ENCODE data around the gene DACT3.
A peak's percentile ranks its signal among the peaks of the same experiment; 100 is the strongest.

Gene DACT3, protein sequence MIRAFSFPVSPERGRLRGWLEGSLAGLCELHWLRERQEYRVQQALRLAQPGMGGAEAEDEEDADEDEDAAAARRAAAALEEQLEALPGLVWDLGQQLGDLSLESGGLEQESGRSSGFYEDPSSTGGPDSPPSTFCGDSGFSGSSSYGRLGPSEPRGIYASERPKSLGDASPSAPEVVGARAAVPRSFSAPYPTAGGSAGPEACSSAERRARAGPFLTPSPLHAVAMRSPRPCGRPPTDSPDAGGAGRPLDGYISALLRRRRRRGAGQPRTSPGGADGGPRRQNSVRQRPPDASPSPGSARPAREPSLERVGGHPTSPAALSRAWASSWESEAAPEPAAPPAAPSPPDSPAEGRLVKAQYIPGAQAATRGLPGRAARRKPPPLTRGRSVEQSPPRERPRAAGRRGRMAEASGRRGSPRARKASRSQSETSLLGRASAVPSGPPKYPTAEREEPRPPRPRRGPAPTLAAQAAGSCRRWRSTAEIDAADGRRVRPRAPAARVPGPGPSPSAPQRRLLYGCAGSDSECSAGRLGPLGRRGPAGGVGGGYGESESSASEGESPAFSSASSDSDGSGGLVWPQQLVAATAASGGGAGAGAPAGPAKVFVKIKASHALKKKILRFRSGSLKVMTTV

DNA sequence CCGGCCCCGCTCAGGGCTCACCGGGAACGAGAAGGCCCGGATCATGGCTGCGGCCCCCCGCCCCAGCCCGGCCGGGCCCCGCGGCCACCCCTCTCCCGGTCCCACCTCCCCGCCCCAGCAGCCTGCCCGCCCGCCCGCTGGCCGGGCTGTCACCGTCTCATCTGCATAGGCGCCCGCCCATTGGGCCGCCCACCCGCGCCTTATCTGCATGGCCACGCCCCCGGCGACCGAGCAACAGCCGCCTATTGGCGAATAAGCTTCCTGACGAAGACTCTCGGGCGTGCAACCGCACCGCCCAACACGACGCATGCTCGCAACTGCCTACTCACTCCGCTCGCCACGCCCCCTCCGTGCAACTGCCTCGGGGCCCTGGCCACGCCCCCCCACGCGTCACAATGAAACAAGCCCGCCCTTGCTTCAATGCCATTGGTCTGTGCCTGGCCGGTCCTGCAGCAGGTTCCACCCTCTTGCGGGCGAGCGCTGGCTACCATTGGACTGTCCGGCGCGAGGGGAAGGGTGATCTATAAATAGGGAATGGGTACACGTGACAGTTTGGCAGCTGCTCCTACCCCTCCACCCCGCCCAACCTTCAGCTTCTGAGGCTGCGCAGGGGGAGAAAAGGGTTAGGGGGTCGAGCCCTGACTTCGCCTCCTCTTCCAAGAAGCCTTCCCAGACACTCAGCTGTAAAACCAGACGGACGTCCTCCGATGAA, at the start of gene DACT3:
DACT3 (minus strand) TSS at position 163 of the 712 bp plus-strand sequence; CDS start at position 45, 118 bp downstream.
- DNase-seq, result peak; percentile 99

DNA sequence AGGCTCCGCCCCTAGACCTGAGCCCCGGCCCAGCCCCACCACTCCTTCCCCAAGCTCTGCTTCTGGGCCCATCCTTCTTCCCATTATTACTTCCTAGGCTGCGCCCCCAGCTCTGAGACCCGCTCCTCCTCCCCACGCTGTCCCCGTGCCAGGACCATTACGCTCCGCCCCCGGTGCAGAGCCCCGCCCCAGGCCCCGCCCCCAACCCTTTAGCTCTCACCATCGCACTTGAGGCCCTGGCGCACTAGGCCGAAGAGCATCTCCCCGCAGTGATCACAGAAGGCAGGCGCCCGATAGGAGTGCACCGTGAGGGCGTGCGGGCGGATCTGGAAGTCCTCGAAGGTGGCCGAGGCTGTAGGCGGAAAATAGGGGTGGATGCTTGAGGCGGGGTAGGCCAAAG, 49.7 kb upstream of the DACT3 start:
- DNase-seq, result no peak

DNA sequence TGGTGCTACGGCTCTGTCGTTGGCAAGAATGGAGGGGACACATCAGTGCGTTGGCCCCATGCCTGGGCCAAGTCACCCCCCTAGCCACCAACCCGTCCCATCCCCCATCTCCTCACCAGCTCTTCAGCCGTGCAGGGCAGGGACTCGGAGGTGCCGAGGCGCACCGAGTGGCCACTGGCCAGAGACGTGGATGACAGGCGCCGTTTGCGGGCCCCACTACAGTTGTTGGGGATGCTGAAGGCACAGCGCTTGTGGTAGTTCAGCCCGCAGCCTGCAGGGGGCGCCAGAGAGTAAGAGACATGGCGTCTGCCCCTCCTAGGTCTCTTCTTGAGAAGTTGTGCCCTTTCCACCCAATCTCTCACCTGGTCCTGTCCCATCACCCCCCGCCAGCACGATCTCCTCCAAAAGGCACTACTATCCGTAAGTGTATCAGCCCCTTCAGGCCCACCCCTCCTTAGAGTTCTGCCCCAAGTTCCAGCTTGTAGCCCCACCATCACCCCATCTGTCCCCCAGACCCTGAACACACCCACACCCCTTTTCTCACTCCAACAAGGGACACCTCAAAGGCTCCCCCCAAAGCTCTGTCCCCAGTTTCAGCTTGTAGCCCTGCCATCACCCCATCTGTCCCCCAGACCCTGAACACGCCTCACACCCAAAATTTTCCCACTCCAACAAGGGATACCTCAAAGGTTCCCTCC, 43.5 kb upstream of the DACT3 start:
- DNase-seq, result no peak

DNA sequence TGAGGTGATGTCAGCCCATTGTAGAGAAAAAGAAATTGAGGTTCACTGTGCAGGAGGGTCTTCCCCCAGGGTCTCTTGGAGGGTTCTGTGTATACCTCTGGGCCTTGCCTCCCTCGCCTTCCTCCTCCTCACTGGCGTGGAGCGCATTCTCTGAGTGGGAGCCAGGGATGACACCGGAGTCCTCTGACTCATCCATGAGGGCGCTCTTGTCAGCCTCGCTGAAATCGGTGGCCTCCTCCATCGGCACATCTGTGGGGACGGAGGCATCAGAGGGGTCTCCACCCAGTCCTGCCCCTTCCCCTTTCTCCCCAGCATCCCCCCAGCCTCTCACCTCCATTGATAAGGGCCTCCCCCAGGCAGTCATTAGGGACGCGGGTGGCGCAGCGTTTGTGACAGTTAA, 39.7 kb upstream of the DACT3 start:
- DNase-seq, result no peak

DNA sequence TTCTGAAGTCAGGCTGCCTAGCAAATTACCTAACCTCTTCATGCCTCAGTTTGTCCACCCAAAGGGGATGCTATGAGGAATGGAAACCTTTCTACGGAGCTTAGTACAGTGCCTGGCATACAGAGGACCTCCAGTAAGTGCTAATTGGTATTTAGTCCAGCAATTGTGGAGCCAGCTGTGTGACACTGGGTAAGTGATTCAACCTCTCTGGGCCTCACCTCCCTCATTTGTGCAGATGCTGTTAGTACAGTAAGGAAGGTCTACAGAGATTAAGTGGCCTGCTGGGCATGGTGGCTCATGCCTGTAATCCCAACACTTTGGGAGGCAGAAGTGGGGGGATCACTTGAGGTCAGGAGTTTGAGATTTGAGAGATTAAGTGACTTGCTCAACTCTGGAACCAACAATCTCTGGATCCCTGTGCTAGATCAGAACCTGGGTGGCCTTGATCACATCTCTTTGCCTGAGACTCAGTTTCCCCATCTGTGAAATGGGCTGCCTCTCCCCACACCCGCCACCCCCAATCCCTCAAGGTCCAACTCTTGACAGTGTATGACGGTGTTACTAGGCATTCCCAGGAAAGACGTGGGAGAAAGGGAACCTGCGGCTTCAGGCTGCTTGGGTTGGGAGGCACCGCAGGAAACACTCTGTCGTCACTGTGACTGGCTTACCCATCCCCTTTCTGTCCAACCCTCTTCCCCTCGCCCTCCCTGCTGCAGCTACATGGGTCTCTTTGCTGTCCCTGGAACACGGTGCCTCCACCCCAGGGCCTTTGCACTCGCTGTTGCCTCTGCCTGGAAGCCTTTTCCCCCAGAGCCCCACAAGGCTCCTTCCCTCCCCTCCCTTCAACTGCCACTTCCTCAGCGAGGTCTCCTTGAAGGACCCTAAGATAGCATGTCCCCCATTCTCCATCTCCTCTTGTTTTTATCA, 37.7 kb upstream of the DACT3 start:
- no peak for DNase-seq

DNA sequence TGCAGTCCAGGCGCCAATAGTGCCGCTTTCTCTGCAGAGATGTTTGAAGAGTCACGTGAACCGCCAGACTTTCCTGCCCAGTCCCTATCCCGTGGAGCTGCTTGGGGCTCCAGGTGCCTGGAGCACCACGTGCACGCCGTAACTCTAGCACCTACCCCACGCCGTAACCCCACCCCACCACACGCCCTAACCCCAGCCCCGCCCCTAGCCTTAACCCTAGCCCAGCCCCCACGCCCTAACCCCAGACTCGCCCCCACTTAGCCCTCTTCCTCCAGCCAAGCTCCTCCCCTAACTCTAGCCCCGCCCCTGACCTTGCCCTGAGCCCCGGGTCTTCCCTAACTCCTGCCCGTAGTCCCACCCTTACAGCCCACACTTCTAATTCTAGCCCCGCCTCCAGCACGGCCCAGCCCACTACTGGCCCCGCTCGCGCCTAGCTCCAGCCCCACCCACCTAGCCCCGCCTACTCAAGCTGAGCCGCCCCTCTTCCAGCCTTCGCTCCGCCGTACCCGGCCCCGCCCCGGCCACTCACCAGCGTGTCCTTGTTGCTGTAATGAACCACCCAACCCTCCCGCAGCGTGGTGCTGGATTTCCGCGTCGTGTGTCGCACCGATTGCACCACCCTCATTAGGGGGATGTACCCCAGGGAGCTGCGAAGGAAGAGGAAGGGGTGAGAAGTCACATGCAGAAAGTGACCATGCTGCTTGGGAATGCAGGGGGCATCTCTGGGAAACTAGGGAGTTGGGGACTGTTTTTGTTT, 36.4 kb upstream of the DACT3 start:
- no peak for DNase-seq

DNA sequence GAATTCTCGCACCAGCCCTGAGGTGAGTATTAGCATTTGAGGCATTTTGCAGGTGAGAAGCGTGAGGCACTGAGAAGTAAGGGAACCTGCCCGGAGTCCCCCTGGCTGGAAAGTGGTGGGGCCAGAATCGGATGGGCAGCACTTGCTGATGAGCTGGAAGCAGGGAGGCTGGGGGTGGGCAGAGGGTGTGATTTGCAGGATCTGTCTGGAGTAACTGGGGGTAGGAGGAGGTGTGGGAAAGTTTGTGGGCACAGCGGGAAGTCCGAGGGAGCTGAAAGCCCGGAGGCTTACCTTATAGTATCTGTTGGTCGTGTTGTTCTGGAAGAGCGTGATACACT, 35.9 kb upstream of the DACT3 start:
- DNase-seq, result no peak

DNA sequence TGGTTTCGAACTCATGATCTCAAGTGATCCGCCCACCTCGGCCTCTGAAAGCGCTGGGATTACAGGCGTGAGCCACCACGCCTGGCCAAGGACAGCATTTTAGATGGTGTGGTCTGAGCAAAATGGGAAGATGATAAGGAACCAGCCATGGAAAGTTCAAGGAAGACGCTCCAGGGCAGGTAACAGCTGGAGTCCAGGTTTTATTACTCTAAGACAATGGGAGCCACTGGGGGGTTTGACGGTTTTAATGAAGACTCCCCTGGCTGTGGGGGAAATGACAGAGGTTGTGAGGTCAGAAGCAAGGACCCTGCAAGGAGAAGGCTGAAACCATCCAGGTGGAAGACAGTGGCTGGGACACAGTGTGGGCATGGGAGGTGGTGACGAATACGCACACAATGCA, 35.1 kb upstream of the DACT3 start:
- DNase-seq, result no peak

DNA sequence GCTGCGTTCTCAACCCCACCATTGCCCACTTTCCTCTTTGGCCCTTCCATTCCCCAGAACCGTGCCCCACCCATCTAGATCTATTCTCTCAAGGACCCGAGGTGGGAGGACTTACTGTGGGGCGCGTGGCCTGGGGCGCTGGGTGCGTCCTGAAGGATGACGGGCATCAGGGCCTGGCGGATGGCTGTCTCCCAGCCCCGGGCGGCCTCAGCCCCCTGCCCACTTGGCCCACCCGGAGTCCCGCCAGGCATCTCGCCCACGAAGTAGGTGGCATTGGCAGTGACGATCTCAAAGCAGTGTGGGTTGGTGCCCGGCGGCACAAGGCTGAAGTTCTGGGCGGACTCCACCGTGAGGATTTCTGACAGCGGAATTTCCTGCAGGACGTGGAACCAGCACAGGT, 32.8 kb upstream of the DACT3 start:
- DNase-seq, result no peak

DNA sequence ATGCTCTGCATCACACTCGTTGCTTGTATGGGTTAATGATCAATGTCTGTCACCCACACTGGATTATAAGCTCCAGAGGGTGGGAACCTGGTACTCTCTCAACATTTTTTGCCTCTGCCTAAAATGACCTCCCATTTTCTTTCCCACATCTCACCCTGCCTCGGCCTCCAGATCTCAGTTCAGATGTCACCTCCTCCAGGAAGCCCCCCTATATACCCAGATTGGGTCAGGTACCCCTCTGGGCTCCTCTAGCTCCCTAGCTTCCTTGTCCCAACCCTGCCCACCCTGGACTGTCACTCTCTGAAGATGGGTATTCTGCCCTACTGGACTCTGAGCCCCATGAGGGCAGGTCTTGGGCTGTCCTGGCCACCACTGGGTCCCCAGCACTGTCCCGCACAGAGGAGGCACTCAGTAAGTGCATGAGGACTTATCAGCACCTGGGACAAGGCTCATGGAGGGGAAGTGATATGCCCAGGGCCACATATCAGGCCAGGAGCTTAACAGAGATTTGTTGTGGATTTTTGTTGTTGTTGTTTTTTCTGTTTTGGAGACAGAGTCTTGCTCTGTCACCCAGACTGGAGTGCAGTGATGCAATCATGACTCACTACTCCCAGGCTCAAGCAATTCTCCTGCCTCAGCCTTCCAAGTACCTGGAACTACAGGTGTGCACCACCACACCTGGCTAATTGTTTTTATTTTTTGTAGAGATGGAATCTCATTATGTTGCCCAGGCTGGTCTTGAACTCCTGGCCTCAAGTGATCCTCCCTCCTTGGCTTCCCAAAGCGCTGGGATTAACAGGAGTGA, 32.1 kb upstream of the DACT3 start:
- no peak for DNase-seq

DNA sequence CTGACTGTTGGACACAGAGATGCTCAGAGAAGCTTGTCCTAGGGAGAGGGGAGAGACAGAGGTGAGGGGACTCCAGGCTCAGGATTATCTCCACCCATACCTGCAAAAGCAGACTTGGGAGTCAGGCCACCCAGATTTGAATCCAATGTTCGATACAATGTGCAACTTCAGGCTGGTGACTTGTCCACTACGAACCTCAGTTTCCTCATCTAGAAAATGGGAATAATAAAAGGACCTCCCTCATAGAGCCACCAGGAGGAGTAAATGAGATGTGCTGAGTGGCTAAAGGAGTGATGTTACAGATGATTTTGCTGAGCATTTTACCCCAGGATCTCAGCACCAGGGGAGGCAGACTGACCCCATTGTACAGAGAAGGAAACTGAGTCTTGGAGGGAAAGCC, 31.0 kb upstream of the DACT3 start:
- DNase-seq, result no peak

DNA sequence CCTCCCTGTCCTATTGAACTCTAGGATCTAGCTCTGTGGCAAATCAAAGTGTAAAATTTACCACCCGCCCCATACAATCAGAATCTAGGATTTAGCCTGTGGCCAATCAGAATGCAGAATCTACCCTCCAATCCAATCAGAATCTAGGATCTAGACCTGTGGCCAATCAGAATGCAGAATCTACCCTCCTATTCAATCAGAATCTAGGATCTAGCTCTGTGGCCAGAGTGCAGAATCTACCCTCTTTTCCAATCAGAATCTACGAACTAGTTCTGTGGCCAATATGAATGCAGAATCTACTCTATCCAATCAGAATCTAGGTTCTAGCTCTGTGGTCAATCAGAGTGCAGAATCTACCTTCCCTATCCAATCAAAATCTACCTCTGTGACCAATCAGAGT, 30.1 kb upstream of the DACT3 start:
- DNase-seq, result no peak

DNA sequence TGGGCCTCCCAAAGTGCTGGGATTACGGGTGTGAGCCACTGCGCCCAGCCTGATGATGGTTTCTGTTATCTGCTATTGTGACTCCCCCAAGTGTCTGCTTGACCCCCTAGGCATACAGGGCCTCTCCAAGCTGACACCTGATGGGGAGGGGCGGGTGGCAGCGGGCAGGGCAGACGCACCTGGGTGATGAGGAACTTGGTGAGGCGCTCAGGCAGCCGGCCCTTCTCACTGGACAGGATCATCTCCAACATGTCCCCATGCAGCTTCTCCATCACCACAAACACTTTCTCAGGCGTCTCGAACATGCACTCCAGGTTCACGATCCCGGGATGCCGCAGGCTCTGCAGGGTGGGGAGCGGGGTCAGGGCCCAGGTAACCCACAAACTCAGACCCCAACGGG, 28.4 kb upstream of the DACT3 start:
- DNase-seq, result no peak

DNA sequence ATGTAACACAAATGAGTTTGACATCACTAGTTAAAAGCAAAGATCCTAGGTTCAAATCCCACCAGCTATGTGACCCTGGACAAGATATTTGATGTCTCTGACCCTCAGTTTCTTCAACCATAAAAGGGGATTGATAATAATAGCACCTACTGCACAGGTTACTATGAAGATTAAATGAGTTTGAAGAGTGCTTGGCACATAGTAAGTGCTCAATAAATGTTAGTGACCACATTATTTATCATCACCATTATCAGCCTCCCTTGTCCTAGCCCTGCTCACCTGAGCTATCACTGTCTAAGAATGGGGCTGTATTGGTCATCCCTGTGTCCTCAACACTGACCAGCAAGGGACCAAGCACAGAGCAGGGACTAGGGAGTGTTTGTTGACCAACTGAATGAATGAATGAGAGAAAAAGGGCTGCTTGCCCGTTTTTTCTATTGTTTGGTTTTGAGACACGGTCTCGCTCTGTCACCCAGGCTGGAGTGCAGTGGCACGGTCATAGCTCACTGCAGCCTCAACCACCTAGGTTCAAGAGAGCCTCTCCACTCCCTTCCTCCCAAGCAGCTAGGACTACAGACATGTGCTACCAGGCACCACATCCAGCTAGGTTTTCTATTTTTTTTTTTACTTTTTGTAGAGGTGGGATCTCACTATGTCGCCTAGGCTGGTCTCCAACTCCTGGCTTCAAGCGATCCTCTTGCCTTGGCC, 26.6 kb upstream of the DACT3 start:
- no peak for DNase-seq

DNA sequence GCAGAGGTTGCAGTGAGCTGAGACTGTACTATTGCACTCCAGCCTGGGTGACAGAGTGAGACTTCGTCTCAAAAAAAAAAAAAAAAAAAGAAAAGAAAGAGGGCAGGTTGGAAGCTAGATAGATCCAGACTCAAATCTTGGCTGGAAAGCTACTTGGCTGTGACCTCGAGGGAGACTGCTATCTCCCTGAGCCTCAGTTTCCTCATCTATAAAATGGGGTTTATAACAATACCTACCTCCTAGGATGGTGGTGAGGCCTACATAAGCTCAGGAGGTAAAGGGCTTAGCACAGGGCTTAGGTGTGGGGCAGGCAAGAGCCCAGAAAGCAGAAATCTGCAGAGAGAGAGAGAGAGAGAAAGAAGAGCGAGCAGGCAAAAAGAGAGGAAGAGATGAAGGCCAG, 24.2 kb upstream of the DACT3 start:
- DNase-seq, result no peak

DNA sequence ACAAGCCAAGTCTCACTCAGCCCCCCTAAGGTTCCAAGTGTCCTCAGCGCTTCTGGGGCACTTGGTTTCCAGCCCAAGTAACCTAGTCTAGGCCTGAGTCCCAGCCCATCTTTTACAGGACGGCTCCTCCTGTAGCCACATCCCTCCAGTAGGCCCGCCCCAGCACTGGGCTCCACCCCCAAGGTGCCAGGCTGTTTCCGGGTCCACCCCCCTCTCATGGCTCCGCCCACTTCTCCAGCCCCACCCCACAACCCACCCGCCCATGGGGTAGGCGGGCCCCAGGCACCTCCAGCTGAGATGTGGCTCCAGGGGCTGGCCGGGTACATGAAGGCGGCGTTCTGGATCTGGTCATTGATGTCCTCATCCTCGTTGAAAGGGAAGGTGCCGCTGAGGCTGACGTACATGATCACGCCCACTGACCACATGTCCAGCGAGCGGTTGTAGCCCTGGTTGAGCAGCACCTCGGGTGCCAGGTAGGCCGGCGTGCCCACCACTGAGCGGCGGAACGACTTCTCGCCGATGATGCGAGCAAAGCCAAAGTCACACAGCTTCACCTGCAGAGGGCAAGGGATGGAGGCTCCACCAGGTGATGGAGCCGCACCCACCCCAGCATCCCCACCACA, 17.2 kb upstream of the DACT3 start:
- no peak for DNase-seq

DNA sequence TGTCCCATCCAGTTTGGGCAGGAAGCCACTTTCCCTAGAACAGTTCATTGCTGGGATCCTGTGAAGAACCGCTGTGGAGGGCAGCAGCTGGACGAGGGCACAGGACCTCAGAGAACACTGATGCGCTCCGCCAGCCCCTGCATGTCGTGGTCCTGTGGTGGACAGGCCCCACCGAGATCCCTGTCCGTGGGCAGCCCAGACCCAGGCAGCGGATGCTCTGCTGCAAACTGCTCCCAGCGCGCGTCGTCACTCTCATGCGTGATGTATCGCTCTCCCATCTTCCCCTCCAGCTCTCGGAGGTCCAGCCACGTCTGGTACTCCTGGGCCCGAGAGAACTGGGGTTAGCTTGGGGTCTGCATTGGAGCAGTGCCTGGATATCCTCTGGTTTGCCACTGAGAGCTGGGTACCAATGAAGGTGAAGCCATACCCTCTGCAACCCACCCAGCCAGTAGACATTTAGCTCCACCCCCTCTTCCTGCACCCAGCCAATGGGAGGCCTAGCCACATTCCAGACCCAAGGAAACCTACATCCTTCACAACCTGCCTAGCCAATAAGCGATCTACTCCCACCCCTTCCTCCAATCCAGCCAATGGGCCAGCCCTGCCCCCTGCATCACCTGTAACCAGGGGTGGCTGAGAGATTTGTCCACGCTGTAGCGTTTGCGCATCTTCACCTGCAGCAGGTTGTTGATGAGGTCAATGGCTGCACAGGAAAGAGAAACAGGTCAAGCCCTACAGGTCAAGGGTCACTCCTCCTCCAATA, 13.6 kb upstream of the DACT3 start:
- DNase-seq, result no peak

DNA sequence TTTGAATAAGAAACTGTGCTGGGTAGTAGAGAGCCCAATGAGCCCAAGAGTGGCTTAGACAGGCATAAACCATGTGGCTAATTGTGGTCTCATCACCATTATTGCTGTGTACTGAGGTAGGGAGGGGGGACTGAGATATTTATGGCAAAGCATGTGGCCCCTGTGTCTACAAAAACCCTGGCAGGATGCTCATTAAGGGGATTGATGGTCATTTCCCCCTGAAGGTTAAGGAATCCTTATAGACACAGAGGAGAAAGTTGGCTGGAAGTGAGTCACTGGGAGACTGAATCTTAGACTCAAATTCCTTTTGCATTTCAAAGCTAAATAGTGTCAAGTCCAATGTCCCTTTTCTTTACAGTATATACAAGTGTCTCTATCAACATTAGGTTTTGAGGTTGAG, 9.8 kb upstream of the DACT3 start:
- no peak for DNase-seq

DNA sequence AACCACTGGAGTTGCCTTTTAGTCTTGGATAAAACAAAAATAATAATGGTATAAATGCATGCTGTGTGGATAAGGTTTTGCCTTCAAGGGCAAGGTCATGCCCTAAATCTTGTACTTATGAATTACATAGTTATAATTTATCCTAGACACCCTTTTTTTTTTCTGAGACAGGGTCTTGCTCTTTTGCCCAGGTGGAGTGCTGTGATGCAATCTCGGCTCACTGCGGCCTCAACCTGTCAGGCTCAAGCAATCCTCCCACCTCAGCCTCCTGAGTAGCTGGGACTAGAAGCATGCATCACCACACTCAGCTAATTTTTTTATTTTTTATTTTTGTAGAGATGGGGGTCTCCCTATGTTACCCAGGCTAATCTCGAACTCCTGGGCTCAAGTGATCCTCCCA, 7.7 kb upstream of the DACT3 start:
- no peak for DNase-seq

All from SHP77 treated with DMSO at 0.1 percent for 48 hours (cell line).